ENCODE results near the gene SLC39A11. TPM values are rescaled to one million over a fixed set of nuclear protein-coding genes. Genes with fewer than 3 reads are reported as not detected.
A peak's percentile ranks its signal among the peaks of the same experiment; 100 is the strongest.

Gene SLC39A11
- total and polyA plus RNA-seq, 2 of the 13 experiments (the other 11 are each of a cell fraction or from before 2014, with no cell fraction given), result 17.2 to 31.5 TPM

DNA sequence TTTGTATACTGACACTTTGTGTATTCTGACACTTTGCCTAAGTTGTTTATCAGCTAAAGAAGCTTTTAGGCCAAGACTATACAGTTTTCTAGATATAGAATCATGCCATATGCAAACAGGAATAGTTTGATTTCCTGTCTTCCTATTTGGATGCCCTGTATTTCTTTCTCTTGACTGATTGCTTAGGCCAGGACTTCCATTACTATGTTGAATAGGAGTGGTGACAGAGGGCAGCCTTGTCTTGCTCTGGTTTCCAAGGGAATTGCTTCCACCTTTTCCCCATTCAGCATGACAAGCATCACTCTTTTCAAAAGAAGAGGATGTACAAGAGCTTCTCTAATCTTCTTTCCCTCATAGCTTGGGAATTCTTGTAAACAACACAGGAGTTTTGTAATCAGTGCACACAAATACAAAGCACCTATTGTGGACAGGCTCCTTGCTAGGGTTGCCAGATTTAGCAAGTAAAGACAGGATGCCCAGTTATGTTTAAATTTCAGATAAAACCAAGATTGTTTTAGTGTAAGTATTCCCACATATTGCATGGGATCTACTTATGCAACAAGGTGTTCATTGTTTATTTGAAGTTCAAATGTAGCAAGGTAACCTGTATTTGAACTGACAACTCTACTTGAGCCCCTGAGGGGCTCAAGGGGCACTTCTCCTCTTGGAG is 233.5 kb downstream of the SLC39A11 start (continued):
- TF ChIP-seq, protein P1, sequence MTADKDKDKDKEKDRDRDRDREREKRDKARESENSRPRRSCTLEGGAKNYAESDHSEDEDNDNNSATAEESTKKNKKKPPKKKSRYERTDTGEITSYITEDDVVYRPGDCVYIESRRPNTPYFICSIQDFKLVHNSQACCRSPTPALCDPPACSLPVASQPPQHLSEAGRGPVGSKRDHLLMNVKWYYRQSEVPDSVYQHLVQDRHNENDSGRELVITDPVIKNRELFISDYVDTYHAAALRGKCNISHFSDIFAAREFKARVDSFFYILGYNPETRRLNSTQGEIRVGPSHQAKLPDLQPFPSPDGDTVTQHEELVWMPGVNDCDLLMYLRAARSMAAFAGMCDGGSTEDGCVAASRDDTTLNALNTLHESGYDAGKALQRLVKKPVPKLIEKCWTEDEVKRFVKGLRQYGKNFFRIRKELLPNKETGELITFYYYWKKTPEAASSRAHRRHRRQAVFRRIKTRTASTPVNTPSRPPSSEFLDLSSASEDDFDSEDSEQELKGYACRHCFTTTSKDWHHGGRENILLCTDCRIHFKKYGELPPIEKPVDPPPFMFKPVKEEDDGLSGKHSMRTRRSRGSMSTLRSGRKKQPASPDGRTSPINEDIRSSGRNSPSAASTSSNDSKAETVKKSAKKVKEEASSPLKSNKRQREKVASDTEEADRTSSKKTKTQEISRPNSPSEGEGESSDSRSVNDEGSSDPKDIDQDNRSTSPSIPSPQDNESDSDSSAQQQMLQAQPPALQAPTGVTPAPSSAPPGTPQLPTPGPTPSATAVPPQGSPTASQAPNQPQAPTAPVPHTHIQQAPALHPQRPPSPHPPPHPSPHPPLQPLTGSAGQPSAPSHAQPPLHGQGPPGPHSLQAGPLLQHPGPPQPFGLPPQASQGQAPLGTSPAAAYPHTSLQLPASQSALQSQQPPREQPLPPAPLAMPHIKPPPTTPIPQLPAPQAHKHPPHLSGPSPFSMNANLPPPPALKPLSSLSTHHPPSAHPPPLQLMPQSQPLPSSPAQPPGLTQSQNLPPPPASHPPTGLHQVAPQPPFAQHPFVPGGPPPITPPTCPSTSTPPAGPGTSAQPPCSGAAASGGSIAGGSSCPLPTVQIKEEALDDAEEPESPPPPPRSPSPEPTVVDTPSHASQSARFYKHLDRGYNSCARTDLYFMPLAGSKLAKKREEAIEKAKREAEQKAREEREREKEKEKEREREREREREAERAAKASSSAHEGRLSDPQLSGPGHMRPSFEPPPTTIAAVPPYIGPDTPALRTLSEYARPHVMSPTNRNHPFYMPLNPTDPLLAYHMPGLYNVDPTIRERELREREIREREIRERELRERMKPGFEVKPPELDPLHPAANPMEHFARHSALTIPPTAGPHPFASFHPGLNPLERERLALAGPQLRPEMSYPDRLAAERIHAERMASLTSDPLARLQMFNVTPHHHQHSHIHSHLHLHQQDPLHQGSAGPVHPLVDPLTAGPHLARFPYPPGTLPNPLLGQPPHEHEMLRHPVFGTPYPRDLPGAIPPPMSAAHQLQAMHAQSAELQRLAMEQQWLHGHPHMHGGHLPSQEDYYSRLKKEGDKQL (CRISPR knock-in tag; IDR thresholded peaks at IDR 0.05; ENCODE audit: low read depth), result no peak
- TF ChIP-seq, protein P2, sequence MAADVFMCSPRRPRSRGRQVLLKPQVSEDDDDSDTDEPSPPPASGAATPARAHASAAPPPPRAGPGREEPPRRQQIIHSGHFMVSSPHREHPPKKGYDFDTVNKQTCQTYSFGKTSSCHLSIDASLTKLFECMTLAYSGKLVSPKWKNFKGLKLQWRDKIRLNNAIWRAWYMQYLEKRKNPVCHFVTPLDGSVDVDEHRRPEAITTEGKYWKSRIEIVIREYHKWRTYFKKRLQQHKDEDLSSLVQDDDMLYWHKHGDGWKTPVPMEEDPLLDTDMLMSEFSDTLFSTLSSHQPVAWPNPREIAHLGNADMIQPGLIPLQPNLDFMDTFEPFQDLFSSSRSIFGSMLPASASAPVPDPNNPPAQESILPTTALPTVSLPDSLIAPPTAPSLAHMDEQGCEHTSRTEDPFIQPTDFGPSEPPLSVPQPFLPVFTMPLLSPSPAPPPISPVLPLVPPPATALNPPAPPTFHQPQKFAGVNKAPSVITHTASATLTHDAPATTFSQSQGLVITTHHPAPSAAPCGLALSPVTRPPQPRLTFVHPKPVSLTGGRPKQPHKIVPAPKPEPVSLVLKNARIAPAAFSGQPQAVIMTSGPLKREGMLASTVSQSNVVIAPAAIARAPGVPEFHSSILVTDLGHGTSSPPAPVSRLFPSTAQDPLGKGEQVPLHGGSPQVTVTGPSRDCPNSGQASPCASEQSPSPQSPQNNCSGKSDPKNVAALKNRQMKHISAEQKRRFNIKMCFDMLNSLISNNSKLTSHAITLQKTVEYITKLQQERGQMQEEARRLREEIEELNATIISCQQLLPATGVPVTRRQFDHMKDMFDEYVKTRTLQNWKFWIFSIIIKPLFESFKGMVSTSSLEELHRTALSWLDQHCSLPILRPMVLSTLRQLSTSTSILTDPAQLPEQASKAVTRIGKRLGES (CRISPR knock-in tag; IDR thresholded peaks at IDR 0.05; ENCODE audit: borderline replicate concordance), result no peak
- TF ChIP-seq POLR2G (IDR thresholded peaks at IDR 0.05; ENCODE audit: low read depth, low read length) (no peak), CEBPB (IDR thresholded peaks at IDR 0.05; ENCODE audit: borderline replicate concordance, low read depth, low read length) (peak; percentile 46; the same call in 1 of the 2 replicates), ZNF143 (CRISPR knock-in tag; IDR thresholded peaks at IDR 0.05) (no peak)
- TF ChIP-seq, protein P3, sequence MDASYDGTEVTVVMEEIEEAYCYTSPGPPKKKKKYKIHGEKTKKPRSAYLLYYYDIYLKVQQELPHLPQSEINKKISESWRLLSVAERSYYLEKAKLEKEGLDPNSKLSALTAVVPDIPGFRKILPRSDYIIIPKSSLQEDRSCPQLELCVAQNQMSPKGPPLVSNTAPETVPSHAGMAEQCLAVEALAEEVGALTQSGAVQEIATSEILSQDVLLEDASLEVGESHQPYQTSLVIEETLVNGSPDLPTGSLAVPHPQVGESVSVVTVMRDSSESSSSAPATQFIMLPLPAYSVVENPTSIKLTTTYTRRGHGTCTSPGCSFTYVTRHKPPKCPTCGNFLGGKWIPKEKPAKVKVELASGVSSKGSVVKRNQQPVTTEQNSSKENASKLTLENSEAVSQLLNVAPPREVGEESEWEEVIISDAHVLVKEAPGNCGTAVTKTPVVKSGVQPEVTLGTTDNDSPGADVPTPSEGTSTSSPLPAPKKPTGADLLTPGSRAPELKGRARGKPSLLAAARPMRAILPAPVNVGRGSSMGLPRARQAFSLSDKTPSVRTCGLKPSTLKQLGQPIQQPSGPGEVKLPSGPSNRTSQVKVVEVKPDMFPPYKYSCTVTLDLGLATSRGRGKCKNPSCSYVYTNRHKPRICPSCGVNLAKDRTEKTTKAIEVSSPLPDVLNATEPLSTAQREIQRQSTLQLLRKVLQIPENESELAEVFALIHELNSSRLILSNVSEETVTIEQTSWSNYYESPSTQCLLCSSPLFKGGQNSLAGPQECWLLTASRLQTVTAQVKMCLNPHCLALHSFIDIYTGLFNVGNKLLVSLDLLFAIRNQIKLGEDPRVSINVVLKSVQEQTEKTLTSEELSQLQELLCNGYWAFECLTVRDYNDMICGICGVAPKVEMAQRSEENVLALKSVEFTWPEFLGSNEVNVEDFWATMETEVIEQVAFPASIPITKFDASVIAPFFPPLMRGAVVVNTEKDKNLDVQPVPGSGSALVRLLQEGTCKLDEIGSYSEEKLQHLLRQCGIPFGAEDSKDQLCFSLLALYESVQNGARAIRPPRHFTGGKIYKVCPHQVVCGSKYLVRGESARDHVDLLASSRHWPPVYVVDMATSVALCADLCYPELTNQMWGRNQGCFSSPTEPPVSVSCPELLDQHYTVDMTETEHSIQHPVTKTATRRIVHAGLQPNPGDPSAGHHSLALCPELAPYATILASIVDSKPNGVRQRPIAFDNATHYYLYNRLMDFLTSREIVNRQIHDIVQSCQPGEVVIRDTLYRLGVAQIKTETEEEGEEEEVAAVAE (CRISPR knock-in tag; IDR thresholded peaks at IDR 0.05; ENCODE audit: borderline replicate concordance), result no peak
- TF ChIP-seq, protein P4, sequence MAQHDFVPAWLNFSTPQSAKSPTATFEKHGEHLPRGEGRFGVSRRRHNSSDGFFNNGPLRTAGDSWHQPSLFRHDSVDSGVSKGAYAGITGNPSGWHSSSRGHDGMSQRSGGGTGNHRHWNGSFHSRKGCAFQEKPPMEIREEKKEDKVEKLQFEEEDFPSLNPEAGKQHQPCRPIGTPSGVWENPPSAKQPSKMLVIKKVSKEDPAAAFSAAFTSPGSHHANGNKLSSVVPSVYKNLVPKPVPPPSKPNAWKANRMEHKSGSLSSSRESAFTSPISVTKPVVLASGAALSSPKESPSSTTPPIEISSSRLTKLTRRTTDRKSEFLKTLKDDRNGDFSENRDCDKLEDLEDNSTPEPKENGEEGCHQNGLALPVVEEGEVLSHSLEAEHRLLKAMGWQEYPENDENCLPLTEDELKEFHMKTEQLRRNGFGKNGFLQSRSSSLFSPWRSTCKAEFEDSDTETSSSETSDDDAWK (CRISPR knock-in tag; IDR thresholded peaks at IDR 0.05), result no peak
- TF ChIP-seq, protein P5, sequence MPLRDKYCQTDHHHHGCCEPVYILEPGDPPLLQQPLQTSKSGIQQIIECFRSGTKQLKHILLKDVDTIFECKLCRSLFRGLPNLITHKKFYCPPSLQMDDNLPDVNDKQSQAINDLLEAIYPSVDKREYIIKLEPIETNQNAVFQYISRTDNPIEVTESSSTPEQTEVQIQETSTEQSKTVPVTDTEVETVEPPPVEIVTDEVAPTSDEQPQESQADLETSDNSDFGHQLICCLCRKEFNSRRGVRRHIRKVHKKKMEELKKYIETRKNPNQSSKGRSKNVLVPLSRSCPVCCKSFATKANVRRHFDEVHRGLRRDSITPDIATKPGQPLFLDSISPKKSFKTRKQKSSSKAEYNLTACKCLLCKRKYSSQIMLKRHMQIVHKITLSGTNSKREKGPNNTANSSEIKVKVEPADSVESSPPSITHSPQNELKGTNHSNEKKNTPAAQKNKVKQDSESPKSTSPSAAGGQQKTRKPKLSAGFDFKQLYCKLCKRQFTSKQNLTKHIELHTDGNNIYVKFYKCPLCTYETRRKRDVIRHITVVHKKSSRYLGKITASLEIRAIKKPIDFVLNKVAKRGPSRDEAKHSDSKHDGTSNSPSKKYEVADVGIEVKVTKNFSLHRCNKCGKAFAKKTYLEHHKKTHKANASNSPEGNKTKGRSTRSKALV (CRISPR knock-in tag; IDR thresholded peaks at IDR 0.05), result no peak

Measured in HepG2 (cell line).